Fibroblast of skin of abdomen (primary cell): ENCODE data around the gene KRTAP5-8.
"Not testable (repeated sequence)": the region's sequence is repeated elsewhere in the genome, so short reads cannot be mapped to it uniquely, and the experiment has no call there.

ENCODE experiments used
- DNase-seq: peaks from one replicate; pipeline ENCODE4 v3.0.0-alpha.2; 2013

Gene KRTAP5-8

DNA sequence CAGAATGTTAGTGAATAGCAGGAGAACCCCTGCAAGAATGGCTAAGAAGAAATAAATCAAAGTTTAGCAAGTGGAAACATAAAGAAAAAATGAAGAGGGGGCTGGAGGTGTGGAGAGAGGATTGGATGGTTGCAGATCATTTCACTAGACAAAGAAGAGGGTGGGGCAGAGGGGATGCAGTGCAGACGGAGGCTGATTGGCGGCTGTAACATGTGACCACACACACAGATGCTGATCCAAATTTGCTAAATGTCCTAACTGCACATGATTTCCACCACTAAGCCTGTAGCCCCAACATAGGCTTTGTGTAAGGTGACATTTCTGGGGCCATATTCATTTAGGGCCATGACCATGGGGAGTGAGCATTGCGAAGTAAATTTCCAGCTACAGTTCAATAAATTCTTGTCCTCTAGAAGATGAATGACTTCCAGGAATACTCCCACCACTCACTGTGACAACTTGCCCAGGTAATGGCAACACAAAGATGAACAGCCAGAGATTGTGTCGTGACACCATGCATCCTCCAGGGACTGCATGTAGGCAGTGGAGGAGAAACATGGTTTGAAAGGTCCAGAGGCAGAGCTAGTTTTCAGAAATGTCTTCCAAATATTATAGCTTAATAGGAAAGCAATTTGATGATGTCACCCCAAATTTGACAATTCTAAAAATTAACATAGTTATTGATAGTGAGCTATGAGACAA is 38.0 kb downstream of the KRTAP5-8 start:
- no peak for DNase-seq

DNA sequence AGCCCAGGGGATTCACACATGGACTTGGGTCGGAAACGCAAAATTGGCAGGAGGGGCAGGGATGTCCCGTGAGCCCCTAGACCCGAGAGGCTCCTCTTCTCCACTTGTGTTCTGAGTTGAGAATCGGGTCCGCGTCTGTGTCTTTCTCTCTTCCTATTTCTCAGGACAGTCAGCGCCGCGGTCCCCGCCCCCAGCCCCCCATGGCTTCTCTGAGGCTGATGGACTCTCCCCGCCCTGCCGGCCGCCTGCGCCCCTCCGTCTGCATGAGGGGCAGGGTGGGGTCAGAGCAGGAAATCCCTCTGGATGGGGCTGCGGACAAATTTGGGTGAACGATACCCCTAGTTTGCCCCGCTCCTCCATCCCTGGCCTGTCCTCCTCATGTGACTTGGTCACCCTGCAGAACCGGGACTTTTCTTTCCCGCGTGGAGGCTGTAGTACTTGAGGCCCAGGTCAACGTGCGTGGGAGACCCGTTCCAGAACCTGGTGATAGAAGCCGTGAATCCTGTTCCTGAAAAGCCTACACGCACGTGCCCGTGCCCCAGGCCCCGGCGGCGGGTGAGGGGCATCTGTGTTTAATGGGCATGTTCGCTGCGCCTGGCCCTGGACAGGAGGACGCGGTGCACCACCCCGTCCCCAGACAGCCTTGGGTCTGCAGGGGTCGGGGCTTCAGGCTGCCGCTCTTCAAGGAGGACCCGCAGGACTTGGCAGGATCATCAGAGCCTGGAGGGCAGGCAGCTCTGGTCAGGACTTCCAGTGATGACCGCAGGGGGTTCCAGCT is 39.1 kb downstream of the KRTAP5-8 start:
- DNase-seq: not testable (repeated sequence)

DNA sequence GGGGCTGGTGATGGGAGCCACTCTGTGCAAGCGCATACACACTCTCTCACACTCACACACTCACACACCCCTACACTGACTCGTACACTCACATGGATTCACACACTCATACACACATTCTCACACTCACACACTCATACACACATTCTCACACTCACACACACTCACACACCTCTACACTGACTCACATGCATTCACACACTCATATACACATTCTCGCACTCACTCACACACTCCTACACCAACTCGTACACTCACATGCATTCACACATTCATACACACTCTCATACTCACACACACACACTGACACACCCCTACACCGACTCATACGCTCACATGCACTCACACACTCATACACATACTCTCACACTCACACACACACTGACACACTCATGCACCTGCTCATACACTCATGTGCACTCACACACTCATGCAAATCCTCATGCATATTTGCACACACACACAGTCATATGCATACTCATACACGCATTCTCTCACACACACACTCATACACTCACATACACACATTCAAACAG is 39.7 kb downstream of the KRTAP5-8 start:
- no peak for DNase-seq

DNA sequence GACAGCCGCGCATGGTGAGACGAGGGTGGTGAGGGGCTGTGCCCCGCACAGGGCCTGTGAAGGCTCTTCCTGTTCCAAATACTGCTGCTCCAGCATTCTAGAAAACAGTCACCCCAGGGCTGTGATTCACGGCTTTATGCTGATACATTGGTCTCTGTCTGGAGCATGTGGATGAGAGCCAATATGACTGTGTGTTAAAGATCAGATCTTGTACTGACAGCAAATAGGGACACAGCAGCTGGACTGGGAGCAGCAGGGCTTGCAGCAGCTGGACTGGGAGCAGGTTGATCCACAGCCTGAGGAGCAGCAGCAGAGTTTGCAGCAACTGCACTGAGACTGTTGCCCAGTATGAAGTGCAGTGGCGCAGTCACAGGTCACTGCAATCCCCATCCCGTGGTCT is 41.7 kb downstream of the KRTAP5-8 start:
- peak; percentile 4 for DNase-seq

DNA sequence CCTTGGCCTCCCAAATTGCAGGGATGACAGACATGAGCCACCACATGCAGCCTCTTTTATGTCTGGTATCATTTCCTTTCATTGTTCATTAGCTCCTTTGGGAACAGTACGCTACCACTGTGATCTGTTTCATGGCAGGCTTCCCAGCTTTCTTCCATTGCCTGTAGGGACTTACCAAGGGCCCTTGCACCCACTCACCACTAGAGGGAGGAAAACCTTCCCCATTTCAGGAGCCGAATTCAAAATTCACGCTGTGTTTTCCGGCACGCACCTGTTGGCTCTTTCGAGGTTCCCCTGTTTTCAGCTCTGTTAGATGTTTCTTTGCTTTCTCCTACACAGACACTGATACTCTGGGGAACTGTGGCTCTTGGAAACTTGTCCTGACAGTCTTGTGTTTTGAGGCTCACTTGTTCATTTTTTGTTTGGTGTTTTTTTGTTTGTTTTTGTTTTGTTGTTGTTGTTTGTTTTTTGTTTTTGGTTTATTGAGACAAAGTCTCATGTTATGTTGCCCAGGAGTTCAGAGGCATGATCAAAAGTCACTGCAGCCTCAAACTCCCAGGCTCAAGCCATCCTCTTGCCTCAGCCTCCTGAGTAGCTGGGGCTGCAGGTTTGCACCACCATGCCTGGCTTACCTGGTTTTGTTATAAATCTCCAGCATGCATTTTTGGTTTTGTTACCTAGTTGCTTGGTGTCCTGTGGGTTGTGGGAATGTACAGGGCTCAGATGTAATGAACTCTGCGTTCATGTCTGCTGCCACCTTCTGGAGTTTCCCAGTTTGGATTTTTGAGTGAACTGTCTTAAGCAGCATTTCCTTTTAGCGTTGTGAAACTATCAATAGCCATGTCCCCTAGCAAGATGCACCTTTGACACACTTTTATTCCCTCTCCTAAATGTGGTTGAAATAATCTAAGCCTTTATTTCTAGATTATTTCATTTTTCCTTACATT is 42.5 kb downstream of the KRTAP5-8 start:
- DNase-seq: peak; percentile 67

DNA sequence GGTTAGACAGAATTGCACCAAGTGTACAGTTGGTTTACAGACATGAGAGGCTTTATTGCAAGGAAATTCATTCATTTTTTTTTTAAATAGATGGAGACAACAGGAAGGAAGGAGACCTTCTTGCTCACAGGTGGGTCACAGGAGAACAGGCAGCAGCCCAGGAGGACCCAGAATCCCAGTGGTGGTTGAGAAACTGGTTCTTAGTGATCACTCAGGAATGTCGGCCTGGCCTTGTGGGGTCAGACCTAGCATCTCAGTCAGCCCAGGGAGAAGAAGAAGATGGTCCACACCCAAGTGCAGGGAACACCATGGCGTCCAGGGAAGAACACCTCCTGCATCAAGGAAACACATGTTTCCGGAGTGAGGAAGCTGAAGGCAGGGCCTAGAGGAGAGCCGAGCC is 44.0 kb downstream of the KRTAP5-8 start:
- DNase-seq: no peak

DNA sequence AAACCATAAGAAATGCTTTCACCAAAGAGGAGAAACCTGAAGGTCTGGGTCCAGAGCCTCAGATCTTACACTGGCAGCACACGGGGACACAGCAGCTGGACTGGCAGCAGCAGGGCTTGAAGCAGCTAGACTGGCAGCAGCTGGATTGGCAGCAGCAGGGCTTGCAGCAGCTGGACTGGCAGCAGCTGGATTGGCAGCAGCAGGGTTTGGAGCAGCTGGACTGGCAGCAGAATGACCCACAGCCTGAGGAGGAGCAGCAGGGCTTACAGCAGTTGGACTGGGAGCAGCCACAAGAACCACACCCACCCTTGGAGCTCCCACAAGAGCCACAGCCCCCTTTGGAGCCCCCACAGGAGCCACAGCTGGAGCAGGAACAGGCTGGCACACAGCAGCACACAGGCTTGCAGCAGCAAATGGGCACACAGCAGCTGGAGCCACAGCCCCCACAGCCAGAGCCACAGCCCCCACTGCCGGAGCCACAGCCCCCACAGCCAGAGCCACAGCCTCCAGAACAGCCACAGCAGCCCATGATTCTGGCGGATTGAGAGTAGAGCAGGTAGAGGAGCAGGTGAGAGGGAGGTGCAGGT is 44.6 kb downstream of the KRTAP5-8 start, which contains the start of gene KRTAP5-11:
KRTAP5-11 (minus strand) TSS at position 567 of the 587 bp plus-strand sequence; CDS start at position 529, 38 bp downstream.
- DNase-seq: no peak

DNA sequence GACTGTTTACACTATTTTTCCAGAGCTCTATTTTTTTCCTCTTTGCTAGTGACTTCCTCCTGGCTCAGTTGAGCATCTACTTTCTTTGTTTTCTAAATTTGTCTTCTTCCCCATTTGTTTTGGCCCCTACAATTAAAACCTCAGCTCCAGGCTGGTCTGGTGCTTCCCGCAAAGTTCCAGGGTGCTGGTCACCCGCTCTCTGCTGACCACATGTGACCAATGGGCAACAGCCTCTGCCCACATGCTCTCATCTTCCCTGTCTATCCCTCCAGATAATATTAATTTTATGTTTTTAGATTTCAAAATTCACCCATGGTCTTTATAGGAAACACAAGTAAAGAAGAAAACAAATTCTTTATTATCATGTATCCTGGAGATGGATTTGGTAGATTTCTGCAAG is 45.1 kb downstream of the KRTAP5-8 start:
- not testable (repeated sequence) for DNase-seq

DNA sequence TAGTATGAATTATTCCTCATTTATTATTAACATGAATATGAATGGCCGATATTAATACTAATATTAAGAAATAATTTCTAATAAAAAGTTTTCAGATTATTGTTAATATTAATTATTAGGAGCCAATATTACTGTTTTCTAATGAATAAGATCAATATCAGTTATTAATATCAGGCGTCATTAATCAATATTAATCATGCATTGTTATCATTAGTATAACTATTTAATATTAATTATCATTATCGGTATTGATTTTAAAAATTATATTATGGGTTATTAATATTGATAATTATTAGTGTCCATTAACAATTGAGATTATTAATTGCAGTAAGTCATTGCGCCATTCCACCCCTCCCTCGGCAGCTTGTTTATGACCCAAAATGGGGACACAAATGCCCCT is 47.8 kb downstream of the KRTAP5-8 start:
- not testable (repeated sequence) for DNase-seq

DNA sequence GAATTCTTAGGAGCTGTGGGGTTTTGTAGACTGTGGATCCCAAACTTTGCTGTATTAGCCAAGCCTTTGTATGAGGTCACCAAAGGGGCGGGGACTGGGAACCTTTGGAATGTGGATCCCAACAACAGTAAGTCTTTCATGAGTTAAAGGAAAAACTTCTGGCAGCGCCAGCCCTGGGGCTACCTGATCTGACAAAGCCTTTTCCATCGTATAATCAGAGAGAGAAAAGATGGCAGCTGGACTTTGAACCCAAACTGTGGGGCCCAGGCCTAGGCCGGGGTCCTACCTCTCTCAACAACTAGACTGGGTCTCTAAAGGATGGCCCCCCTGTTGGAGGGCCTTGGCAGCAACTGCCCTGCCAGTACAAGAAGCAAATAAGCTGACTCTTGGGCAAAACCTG is 50.5 kb downstream of the KRTAP5-8 start:
- not testable (repeated sequence) for DNase-seq
